ENCODE results near the gene LRRC51.

Gene LRRC51

DNA sequence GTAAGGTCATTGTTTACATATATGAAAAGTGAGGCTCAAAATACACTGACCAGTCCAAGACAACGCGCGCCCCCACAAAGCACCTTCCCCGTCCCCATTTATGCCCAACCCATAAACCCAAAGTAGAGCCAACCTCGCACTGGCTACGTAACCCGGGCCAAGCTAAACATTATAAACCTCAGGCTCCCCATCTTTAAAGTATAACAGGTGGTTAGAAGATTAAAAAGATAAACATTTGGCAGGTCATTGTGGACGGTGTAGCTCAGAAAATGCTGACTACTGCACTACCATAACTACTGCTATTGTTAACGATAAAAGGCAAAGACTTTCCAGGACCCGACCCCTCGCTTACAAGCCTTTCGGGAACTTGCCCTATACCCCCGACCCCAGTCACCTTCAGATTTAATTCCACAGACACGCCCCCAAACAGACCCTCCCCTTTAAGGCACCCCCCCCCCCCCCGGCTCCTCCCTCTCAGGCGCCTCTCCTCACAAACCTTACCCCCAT, 778 bp upstream of the LRRC51 start:
- no peak for DNase-seq
- Histone ChIP-seq H3K4me2 (ENCODE audit: low read depth, low read length) (peak overlapping the region; percentile 75), H3K9ac (ENCODE audit: low read length) (peak overlapping the region; percentile 79), H3K27me3 (replicated peaks; ENCODE audit: insufficient read depth, low read length) (no peaks in the 10 kb centered on the region), H3K4me3 (ENCODE audit: low read length) (peak overlapping the region; percentile 91), H3K36me3 (replicated peaks; ENCODE audit: insufficient read depth, low read length) (no peaks in the 10 kb centered on the region), H2AFZ (ENCODE audit: low read length) (peak overlapping the region; percentile 39; the same call in 1 of the 2 replicates), H3K27ac (ENCODE audit: low read length) (peak overlapping the region; percentile 60; the same call in 1 of the 2 replicates), H3K79me2 (ENCODE audit: low read length) (peaks cover 52% of the 10 kb centered on the region), H3K9me2 (replicated peaks; ENCODE audit: insufficient read depth, low read length) (no peaks in the 10 kb centered on the region), H3F3A (ENCODE audit: insufficient read depth, low read length) (peaks cover 16% of the 10 kb centered on the region), H3K4me1 (ENCODE audit: low read length) (peaks cover 31% of the 10 kb centered on the region), H4K20me1 (ENCODE audit: insufficient read depth, low read length) (no peaks in the 10 kb centered on the region), H3K9me3 (replicated peaks; ENCODE audit: insufficient read depth, low read length) (no peaks in the 10 kb centered on the region)
- no peak for TF ChIP-seq CTCF (IDR thresholded peaks at IDR 0.05; ENCODE audit: low read length)
- no peak for TF ChIP-seq EZH2 (optimal IDR thresholded peaks at IDR 0.05; ENCODE audit: low read depth, low read length)
- TF ChIP-seq EZH2phosphoT487 (IDR thresholded peaks at IDR 0.05; ENCODE audit: low read length): no peak

DNA sequence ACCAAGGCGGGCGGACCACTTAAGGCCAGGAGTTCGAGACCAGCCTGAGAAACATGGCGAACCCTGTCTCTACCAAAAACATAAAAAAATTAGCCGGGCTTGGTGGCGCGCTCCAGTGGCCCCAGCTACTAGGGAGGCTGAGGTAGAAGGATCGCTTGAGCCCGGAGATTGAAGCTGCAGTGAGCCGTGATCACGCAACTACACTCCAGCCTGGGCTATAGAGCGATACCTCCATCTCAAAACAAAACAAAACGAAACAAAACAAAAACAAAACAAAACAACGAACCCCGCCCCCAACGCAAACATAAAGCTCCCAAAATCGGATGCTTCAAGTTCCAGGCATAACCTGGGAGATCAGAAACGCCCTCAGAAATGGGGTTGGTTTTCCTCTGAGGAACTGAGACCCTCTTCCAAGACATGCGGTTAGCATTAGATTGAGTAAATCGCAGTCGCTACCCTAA, 564 bp downstream of the LRRC51 start:
- TF ChIP-seq CTCF (IDR thresholded peaks at IDR 0.05; ENCODE audit: low read length): no peak
- no peak for TF ChIP-seq EZH2 (optimal IDR thresholded peaks at IDR 0.05; ENCODE audit: low read depth, low read length)
- no peak for TF ChIP-seq EZH2phosphoT487 (IDR thresholded peaks at IDR 0.05; ENCODE audit: low read length)
- Histone ChIP-seq H2AFZ (ENCODE audit: low read length) (peak overlapping the region; percentile 44), H3K4me3 (ENCODE audit: low read length) (peak overlapping the region; percentile 91), H4K20me1 (ENCODE audit: insufficient read depth, low read length) (no peaks in the 10 kb centered on the region), H3K27ac (ENCODE audit: low read length) (peak overlapping the region; percentile 60; the same call in 1 of the 2 replicates), H3K79me2 (ENCODE audit: low read length) (peaks cover 38% of the 10 kb centered on the region), H3K4me2 (ENCODE audit: low read depth, low read length) (peak overlapping the region; percentile 80), H3K4me1 (ENCODE audit: low read length) (peaks cover 31% of the 10 kb centered on the region), H3K9me3 (replicated peaks; ENCODE audit: insufficient read depth, low read length) (no peaks in the 10 kb centered on the region), H3K9me2 (replicated peaks; ENCODE audit: insufficient read depth, low read length) (no peaks in the 10 kb centered on the region), H3F3A (ENCODE audit: insufficient read depth, low read length) (peaks cover 16% of the 10 kb centered on the region), H3K27me3 (replicated peaks; ENCODE audit: insufficient read depth, low read length) (no peaks in the 10 kb centered on the region), H3K9ac (ENCODE audit: low read length) (peak overlapping the region; percentile 69), H3K36me3 (replicated peaks; ENCODE audit: insufficient read depth, low read length) (no peaks in the 10 kb centered on the region)
- DNase-seq: no peak

- DNase-seq: no peak
- Histone ChIP-seq H4K20me1 (ENCODE audit: insufficient read depth, low read length) (no peaks in the 10 kb centered on the region), H3K4me1 (ENCODE audit: low read length) (peaks cover 31% of the 10 kb centered on the region), H2AFZ (ENCODE audit: low read length) (no peak overlapping the region), H3K4me2 (ENCODE audit: low read depth, low read length) (peak overlapping the region; percentile 80; the same call in 1 of the 2 replicates), H3K9me3 (replicated peaks; ENCODE audit: insufficient read depth, low read length) (no peaks in the 10 kb centered on the region), H3K27ac (ENCODE audit: low read length) (peak overlapping the region; percentile 49; the same call in 1 of the 2 replicates), H3K9ac (ENCODE audit: low read length) (no peak overlapping the region), H3F3A (ENCODE audit: insufficient read depth, low read length) (peaks cover 16% of the 10 kb centered on the region), H3K9me2 (replicated peaks; ENCODE audit: insufficient read depth, low read length) (no peaks in the 10 kb centered on the region), H3K79me2 (ENCODE audit: low read length) (peaks cover 31% of the 10 kb centered on the region), H3K36me3 (replicated peaks; ENCODE audit: insufficient read depth, low read length) (no peaks in the 10 kb centered on the region), H3K4me3 (ENCODE audit: low read length) (no peak overlapping the region), H3K27me3 (replicated peaks; ENCODE audit: insufficient read depth, low read length) (no peaks in the 10 kb centered on the region)
- TF ChIP-seq EZH2phosphoT487 (IDR thresholded peaks at IDR 0.05; ENCODE audit: low read length) (no peak), EZH2 (optimal IDR thresholded peaks at IDR 0.05; ENCODE audit: low read depth, low read length) (no peak), CTCF (IDR thresholded peaks at IDR 0.05; ENCODE audit: low read length) (no peak)
Observed at GRCh38 chr11:72081821-72082453, 1.3 kb downstream of the LRRC51 start.
